OCI-M2 (cell line): ENCODE data around the gene NTNG1.

Source experiments
- DNase-seq: peaks from one replicate; lab custom pipeline; 2025; ENCODE audit not compliant: unreplicated experiment; lab: John Stamatoyannopoulos, UW

The NTNG1 gene

DNA sequence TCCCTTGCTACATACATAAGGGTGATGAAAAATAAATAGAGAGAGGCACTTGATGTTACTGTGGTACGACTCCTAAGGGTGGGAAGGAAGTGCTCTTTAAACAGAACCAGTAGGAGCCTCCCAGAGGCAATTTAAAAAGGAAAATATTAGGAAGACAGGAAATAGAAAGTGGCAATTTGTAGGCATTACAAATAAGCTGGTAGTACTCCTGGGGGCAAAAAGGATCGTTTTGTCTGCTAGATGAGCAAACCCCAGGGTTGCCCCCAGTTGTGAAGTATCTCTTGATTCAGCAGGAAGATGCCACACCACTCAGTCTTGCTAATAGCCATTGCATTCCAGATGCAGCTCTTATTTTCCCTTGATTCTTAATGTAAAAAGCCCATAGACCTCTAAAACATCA, 303.0 kb downstream of the NTNG1 start:
- no peak for DNase-seq

DNA sequence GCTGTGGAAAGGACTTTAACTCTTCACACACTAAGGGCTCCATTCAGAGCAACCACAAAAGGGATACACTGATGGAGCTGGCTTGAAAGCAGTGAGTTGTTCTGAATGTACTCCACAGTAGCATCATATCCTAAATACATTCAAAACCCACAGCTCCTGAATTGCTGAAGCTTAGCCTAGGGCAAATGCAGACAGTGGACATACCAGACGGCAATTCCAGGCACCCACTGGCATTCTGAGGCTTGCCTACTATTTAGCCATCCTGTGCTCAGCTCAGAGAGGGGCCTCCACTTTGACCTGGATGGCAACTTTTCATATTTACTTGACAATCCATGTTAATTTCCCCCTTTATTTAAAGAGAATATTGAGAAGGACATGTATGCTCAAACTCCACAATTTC, 303.5 kb downstream of the NTNG1 start:
- DNase-seq, result no peak

GRCh38 chr1:107449326-107449725, 308.5 kb downstream of the NTNG1 start:
- no peak for DNase-seq

DNA sequence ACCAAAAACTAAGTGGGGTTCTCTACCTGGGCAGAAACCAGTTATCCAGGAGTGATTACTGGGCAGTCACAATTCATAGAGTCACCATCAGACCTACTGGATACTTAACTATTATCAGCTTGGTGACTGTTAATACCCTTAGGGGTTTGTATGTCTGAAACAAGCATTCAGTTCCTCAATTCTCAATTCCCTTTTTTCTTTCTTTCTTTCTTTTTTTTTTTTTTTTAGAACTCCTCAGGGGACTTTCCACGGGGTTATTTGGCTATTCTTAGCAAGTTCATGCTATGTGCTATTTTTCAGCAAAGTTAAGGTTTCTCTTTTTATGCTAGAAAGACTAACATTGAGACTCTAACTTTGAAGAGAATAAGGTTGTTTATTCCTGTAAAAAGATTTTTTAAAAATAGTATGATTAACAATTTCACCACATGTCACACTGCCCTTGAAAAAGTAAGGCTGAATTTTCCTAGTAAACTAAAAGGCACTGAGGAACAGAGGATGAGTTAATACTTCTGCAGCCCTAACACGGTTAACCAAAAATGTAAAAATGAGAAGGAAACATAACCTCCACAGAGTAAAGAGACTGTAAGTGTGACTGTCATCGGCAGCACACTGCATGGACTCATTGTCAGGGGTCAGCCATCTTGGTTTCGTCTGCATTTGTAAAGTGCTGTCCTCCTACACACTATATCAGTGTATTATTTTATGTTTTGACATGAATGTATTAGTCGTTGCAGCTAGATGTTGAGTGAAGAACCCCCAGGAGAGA, 310.2 kb downstream of the NTNG1 start:
- DNase-seq, result no peak

- no peak for DNase-seq
Observed at GRCh38 chr1:107451715-107452114, 310.9 kb downstream of the NTNG1 start.

GRCh38 chr1:107454791-107455190, 314.0 kb downstream of the NTNG1 start:
- DNase-seq, result no peak

GRCh38 chr1:107457989-107458388, 317.1 kb downstream of the NTNG1 start:
- no peak for DNase-seq

GRCh38 chr1:107459204-107459904, 318.5 kb downstream of the NTNG1 start:
- DNase-seq, result no peak

DNA sequence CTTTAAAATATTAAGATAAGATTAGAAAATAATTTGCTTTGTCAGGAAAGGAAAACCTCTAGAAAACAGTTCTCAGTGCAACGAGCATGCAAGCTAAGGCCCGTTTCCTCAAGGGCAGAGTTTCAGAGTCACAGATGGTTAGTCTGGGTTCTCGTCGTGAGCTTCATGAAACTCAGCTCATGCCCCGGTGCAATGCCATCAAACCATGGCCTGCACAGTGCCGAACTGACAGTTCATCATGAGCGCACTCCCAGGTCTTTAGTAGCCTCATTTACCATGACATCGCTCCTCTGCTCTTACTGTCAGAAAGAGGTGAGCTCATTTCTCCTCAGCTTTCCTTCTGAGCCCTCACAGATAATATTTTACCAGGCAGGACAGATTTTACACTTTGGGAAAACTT, 319.2 kb downstream of the NTNG1 start:
- no peak for DNase-seq

DNA sequence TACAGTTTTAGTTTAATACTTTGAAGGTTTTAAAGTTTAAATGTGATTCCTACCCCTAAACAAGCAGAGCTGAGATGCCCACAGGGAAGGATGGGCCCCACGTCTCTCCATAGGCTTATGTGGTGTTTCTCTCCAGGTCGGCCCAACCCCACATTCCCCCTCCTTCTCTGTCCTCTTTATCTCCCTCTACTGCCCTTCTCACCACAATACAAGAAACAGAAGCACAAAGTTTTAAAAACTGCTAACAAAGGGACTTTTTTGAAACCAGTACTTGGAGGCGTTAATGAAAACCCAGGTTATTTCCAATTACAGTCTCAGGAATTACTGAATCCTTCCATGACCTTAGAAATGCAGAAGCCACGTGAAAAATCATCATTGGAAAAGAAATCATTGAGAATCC, 324.0 kb downstream of the NTNG1 start:
- DNase-seq, result no peak

GRCh38 chr1:107467286-107467685, 326.4 kb downstream of the NTNG1 start:
- no peak for DNase-seq

GRCh38 chr1:107467811-107468210, 327.0 kb downstream of the NTNG1 start:
- no peak for DNase-seq

DNA sequence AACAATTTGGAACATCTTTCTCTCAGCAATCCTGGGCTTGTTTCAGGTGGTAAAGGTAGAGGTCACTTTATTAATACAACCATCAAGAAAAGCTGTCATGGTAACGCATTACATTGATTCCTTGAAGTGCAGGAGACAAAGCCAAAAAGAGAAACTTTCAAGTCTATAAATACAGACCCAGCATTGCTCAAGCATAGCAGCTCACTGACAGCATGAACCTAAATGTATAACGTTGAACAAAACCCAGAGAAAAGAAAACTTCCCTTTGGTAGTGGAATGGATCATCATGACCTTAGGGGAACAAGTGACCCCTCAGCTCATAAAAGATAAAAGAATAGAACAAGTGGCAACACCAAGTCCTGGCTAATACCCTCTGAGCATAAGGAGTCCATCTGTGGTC, 332.2 kb downstream of the NTNG1 start:
- DNase-seq, result no peak

GRCh38 chr1:107474877-107475612, 334.2 kb downstream of the NTNG1 start:
- DNase-seq, result no peak

GRCh38 chr1:107477233-107477632, 336.4 kb downstream of the NTNG1 start:
- no peak for DNase-seq

- DNase-seq, result no peak
Observed at GRCh38 chr1:107479865-107480350, 339.1 kb downstream of the NTNG1 start.

DNA sequence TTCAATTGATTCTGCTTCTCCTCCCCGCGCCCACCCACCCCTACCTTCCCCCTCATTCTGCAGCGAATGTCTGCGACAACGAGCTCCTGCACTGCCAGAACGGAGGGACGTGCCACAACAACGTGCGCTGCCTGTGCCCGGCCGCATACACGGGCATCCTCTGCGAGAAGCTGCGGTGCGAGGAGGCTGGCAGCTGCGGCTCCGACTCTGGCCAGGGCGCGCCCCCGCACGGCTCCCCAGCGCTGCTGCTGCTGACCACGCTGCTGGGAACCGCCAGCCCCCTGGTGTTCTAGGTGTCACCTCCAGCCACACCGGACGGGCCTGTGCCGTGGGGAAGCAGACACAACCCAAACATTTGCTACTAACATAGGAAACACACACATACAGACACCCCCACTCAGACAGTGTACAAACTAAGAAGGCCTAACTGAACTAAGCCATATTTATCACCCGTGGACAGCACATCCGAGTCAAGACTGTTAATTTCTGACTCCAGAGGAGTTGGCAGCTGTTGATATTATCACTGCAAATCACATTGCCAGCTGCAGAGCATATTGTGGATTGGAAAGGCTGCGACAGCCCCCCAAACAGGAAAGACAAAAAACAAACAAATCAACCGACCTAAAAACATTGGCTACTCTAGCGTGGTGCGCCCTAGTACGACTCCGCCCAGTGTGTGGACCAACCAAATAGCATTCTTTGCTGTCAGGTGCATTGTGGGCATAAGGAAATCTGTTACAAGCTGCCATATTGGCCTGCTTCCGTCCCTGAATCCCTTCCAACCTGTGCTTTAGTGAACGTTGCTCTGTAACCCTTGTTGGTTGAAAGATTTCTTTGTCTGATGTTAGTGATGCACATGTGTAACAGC, 339.9 kb downstream of the NTNG1 start:
- no peak for DNase-seq

DNA sequence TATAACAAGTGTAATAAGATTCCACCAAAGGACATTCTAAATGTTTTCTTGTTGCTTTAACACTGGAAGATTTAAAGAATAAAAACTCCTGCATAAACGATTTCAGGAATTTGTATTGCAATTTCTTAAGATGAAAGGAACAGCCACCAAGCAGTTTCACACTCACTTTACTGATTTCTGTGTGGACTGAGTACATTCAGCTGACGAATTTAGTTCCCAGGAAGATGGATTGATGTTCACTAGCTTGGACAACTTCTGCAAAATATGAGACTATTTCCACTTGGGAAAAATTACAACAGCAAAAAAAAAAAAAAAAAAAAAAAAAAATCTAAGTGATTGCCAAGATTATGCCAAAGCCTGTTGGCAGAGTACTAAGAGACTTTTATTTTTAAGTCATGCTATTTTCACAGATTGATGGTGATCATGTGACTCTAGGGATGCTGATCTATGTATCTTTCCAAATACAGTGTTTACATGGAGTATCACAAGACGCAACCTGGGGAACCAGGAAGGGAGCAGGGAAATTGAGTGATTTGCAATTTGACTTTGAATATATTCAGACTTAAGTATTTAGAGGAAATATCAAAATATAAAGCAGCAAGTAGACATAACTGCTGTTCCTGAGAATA, 341.0 kb downstream of the NTNG1 start:
- no peak for DNase-seq

DNA sequence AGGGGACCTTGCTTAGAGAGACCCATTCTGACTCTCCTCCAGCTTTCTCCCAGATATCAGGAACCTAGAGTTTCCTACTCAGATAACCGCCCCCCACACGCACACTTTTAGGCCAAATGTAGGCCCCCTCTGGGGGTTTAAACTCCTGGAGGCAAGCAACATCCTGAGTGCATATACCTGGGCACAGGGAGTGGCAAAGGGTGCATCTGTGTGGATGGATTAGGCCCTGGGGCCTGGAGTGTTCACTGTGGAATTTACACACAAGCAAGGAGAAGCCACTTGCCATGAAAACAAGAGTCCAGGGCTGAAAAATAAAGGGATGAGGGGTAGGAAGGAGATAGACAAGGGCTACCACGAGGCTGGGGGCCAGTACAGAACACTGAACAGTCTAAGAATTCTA, 343.1 kb downstream of the NTNG1 start:
- DNase-seq, result no peak

GRCh38 chr1:107486349-107486748, 345.5 kb downstream of the NTNG1 start:
- DNase-seq, result no peak
